Osteoblast (primary cell): ENCODE data around the gene GNAZ. TPM values are rescaled to one million over a fixed set of nuclear protein-coding genes. Genes with fewer than 3 reads are reported as not detected.

Experiments used
- DNase-seq: peaks from one replicate; pipeline ENCODE4 v3.0.0; 2011; ENCODE audit warnings: low spot score, mixed read lengths; ENCODE audit not compliant: insufficient read length; ENCODE audit errors: missing footprints
- H2AFZ ChIP-seq: 2 replicates; pipeline ENCODE4 v1.6.0; 2011; ENCODE audit warnings: mild to moderate bottlenecking, low read length
- H3K27ac ChIP-seq: 2 replicates; pipeline ENCODE4 v1.5.1; 2011; ENCODE audit warnings: mild to moderate bottlenecking, low read depth, low read length, moderate library complexity
- H3K27me3 ChIP-seq: 2 replicates; pipeline ENCODE4 v1.6.0; 2012; ENCODE audit warnings: mild to moderate bottlenecking, control low read depth, inconsistent platforms, low read length, moderate library complexity; ENCODE audit not compliant: insufficient read depth
- H3K36me3 ChIP-seq: 2 replicates; pipeline ENCODE4 v1.5.1; 2011; ENCODE audit warnings: mild to moderate bottlenecking, low read length, control low read depth, moderate library complexity; ENCODE audit not compliant: insufficient read depth
- H3K4me1 ChIP-seq: 2 replicates; pipeline ENCODE4 v1.5.1; 2011; ENCODE audit warnings: mild to moderate bottlenecking, low read length, control low read depth, moderate library complexity; ENCODE audit not compliant: insufficient read depth
- H3K4me2 ChIP-seq: 2 replicates; pipeline ENCODE4 v1.6.0; 2011; ENCODE audit warnings: mild to moderate bottlenecking, low read length; ENCODE audit not compliant: insufficient read depth
- H3K4me3 ChIP-seq: fragments of 200-600 bp; sonication (generic); 3 replicates; pipeline ENCODE4 v1.5.1; 2012; ENCODE audit warnings: mild to moderate bottlenecking, low read length, inconsistent platforms; ENCODE audit not compliant: insufficient read depth
- H3K79me2 ChIP-seq: 2 replicates; pipeline ENCODE4 v1.6.0; 2012; ENCODE audit warnings: mild to moderate bottlenecking, low read length, control low read depth, inconsistent platforms; ENCODE audit not compliant: insufficient read depth
- H3K9me3 ChIP-seq: 2 replicates; pipeline ENCODE4 v1.5.1; 2011; ENCODE audit warnings: low read depth, low read length, control low read depth
- H4K20me1 ChIP-seq: 2 replicates; pipeline ENCODE4 v1.6.0; 2012; ENCODE audit warnings: mild to moderate bottlenecking, low read length, control low read depth; ENCODE audit not compliant: insufficient read depth
- total RNA-seq: library from RNA; depleted of rRNA; stranded (reverse); fragments of >200 nt; gene quantifications from 2 replicates; pipeline ENCODE4 v1.2.3, GENCODE V29; 2012
- TF ChIP-seq, protein P1 (sequence below): IDR thresholded peaks from 2 replicates; pipeline ENCODE4 v1.5.1; 2011; ENCODE audit warnings: mild to moderate bottlenecking, low read depth, low read length, moderate library complexity; ENCODE audit errors: extremely low read depth

Gene GNAZ
- total RNA-seq, 1 donor, result 0.72 TPM

DNA sequence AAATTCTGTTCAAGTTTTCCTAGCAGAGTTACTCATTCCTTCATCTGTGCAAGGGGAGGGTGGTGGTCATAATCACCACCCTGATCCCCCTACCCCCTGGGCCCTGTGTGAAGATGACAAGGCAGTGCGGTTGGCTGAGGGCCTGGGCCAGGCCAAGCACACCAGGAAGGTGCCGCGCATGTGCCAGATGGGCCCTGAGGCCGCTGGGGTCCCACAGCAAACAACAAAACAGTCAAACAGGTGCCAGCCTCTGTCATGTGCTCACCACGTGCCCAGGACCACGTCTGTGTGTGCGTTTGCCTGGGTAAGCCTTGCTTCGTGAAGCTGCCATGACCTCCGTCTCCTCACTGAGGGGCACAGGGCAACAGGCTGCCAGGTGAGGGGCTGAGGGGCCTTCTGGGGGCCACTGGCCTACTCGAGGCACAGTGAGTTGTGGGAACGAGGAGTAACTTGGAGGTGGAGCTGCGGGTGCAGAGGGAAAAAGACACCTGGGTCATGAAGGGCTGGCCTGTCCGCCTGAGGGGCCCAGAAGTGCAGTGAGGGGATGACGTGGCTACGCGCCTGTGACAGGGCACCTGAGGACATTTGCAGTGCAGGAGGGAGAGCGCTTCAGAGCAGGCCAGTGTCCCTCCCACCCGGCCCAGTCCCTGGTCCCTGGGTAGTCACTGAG is 45.6 kb downstream of the GNAZ start:
- peaks cover 6% of the 10 kb centered on the region for H3K27me3 ChIP-seq
- TF ChIP-seq, protein P1, sequence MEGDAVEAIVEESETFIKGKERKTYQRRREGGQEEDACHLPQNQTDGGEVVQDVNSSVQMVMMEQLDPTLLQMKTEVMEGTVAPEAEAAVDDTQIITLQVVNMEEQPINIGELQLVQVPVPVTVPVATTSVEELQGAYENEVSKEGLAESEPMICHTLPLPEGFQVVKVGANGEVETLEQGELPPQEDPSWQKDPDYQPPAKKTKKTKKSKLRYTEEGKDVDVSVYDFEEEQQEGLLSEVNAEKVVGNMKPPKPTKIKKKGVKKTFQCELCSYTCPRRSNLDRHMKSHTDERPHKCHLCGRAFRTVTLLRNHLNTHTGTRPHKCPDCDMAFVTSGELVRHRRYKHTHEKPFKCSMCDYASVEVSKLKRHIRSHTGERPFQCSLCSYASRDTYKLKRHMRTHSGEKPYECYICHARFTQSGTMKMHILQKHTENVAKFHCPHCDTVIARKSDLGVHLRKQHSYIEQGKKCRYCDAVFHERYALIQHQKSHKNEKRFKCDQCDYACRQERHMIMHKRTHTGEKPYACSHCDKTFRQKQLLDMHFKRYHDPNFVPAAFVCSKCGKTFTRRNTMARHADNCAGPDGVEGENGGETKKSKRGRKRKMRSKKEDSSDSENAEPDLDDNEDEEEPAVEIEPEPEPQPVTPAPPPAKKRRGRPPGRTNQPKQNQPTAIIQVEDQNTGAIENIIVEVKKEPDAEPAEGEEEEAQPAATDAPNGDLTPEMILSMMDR, result no peak
- no peak overlapping the region for H2AFZ ChIP-seq
- no peak overlapping the region for H3K27ac ChIP-seq
- H3K79me2 ChIP-seq, result no peaks in the 10 kb centered on the region
- DNase-seq, result peak; percentile 60
- H4K20me1 ChIP-seq, result no peaks in the 10 kb centered on the region
- no peaks in the 10 kb centered on the region for H3K9me3 ChIP-seq
- H3K4me1 ChIP-seq, result no peaks in the 10 kb centered on the region
- H3K36me3 ChIP-seq, result no peaks in the 10 kb centered on the region
- H3K4me3 ChIP-seq, result no peak overlapping the region
- H3K4me2 ChIP-seq, result no peak overlapping the region

DNA sequence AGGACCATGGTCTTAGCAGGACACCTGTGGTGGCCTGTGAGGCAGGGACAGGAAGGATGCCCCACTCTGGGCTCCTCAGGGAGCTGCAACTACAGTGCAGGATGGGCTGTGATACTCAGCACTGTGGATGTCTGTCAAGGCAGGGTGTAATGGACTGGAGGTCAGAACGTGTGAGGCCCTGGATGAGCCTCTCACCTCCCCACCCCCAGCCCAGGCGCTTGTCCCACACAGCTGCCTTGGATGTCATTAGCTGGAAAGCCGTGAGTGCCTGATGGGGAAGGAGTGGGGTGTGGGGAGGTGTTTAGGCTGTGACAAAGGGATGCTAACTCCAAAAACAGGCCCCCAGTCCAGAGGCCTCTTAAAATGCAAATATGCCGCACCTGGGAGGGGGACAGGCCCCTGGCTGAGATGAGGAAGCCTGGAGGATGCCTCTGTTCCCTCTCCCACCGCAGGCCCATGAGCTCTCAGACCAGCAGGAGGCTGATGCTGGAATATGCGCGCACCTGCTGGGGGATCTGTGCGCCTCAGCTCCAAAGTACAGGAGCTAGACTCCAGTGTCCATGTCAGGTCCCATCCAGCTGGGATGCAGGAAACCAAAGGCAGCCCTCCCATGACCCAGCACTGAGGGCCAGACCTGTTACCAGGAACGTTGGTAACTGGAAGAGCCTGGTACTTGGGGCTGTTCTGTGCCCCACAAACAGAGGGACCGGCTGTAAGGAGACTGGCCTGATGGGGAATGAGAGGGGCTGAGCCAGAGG is 46.4 kb downstream of the GNAZ start:
- H3K27ac ChIP-seq, result no peak overlapping the region
- no peak overlapping the region for H3K4me2 ChIP-seq
- peaks cover 6% of the 10 kb centered on the region for H3K27me3 ChIP-seq
- H3K9me3 ChIP-seq, result no peaks in the 10 kb centered on the region
- H4K20me1 ChIP-seq, result no peaks in the 10 kb centered on the region
- TF ChIP-seq, protein P1, result no peak
- DNase-seq, result peak; percentile 46
- H3K4me3 ChIP-seq, result no peak overlapping the region
- H3K36me3 ChIP-seq, result no peaks in the 10 kb centered on the region
- H3K4me1 ChIP-seq, result no peaks in the 10 kb centered on the region
- no peaks in the 10 kb centered on the region for H3K79me2 ChIP-seq
- H2AFZ ChIP-seq, result no peak overlapping the region

DNA sequence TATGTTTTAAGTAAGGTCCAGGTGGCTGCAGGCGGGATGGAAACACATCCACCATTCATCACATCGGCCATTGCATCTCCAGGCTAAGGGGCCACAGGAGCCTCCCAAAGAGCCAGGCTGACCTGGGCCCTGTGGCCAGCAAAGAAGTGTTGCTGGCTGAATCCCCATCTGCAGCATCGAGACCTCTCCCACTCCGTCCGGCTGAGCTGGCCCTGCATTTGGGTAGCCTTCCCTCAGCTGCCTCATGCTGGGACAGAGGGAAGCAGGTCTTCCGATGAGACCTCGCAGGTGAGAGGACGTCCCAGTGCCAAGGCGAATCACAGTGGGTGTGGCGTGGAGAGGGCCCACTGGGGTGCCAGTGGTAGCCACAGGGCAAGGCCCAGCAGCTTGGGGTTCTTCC is 47.0 kb downstream of the GNAZ start:
- no peak overlapping the region for H3K4me2 ChIP-seq
- TF ChIP-seq, protein P1, result no peak
- no peaks in the 10 kb centered on the region for H4K20me1 ChIP-seq
- H3K4me1 ChIP-seq, result no peaks in the 10 kb centered on the region
- H2AFZ ChIP-seq, result no peak overlapping the region
- peaks cover 6% of the 10 kb centered on the region for H3K27me3 ChIP-seq
- H3K36me3 ChIP-seq, result no peaks in the 10 kb centered on the region
- peak; percentile 74 for DNase-seq
- no peaks in the 10 kb centered on the region for H3K9me3 ChIP-seq
- H3K79me2 ChIP-seq, result no peaks in the 10 kb centered on the region
- no peak overlapping the region for H3K27ac ChIP-seq
- H3K4me3 ChIP-seq, result no peak overlapping the region

DNA sequence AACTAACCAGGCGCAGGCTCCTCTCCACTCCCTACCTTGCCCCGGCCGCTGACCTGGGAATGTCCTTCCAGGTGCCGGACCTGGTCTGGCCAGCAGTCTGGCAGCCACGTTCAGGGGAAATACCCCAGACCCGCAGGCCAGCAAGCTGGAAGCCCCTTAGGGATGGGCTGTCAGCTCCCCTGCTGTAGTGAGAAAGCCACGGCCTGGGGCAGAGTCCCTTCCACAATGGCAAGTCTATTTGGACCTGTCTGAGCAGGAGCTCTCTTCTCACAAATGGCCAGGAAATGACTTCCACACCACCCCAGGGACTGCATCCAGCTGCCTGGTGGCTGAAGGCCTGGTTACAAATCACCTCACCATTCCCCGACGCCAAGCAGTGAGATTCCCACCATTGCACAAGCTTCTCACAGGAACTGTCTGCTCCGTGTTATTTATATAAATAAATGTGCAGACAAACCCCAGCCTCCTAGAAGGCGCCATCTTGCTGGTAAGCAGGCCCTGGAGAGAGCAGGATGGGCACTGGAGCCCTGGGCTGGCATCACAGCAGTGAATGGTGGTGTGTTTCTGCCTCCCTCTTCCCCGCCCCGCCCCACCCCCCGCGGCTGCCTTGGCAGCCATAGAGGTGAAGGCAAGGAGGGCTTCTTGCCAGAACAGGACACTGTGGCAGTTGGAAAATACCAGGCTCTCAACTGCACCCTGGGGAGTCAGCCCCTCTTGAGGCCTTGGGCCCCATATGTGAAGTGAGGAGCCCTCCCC is 47.8 kb downstream of the GNAZ start:
- Histone ChIP-seq H3K4me2 (no peak overlapping the region), H3K4me1 (no peaks in the 10 kb centered on the region), H3K9me3 (no peaks in the 10 kb centered on the region), H3K27me3 (peaks cover 6% of the 10 kb centered on the region), H3K79me2 (no peaks in the 10 kb centered on the region), H2AFZ (no peak overlapping the region), H3K36me3 (no peaks in the 10 kb centered on the region), H4K20me1 (no peaks in the 10 kb centered on the region), H3K4me3 (no peak overlapping the region), H3K27ac (no peak overlapping the region)
- TF ChIP-seq, protein P1, result no peak
- peak; percentile 62 for DNase-seq
